Ishikawa (cell line): ENCODE data around the gene WNK2.

Source experiments
- EGR1 ChIP-seq: IDR thresholded peaks from 2 replicates; pipeline ENCODE4 v1.6.1; 2012
- TAF1 ChIP-seq: IDR thresholded peaks from 2 replicates; pipeline ENCODE4 v1.6.1; 2012; ENCODE audit warnings: low read depth, mild to moderate bottlenecking
- TEAD4 ChIP-seq: IDR thresholded peaks from 2 replicates; pipeline ENCODE4 v1.6.1; 2012
- TF ChIP-seq, protein P1 (sequence below): IDR thresholded peaks from 2 replicates; pipeline ENCODE4 v1.6.1; 2012; ENCODE audit warnings: low read depth, mild to moderate bottlenecking

DNA sequence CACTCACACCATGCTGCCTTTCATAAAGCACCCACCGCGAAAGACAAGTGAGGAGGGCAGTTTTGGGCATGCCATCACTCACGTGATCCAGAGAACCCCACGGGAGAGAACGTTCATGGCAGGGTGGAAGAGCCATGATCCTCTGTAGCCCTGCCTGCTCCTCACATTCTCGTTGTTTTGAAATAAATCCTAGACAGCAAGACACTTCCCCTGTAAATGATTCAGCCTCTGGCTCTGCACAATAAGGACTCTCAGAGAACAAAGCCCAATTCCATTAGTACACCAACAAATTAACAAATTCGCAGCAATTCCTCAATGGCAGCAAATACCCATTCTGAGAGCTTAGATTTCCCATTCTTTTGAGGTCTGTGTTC is 71.5 kb downstream of the WNK2 start:
- TF ChIP-seq, protein P1, sequence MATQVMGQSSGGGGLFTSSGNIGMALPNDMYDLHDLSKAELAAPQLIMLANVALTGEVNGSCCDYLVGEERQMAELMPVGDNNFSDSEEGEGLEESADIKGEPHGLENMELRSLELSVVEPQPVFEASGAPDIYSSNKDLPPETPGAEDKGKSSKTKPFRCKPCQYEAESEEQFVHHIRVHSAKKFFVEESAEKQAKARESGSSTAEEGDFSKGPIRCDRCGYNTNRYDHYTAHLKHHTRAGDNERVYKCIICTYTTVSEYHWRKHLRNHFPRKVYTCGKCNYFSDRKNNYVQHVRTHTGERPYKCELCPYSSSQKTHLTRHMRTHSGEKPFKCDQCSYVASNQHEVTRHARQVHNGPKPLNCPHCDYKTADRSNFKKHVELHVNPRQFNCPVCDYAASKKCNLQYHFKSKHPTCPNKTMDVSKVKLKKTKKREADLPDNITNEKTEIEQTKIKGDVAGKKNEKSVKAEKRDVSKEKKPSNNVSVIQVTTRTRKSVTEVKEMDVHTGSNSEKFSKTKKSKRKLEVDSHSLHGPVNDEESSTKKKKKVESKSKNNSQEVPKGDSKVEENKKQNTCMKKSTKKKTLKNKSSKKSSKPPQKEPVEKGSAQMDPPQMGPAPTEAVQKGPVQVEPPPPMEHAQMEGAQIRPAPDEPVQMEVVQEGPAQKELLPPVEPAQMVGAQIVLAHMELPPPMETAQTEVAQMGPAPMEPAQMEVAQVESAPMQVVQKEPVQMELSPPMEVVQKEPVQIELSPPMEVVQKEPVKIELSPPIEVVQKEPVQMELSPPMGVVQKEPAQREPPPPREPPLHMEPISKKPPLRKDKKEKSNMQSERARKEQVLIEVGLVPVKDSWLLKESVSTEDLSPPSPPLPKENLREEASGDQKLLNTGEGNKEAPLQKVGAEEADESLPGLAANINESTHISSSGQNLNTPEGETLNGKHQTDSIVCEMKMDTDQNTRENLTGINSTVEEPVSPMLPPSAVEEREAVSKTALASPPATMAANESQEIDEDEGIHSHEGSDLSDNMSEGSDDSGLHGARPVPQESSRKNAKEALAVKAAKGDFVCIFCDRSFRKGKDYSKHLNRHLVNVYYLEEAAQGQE, result no peak
- TF ChIP-seq EGR1 (no peak), TAF1 (no peak), TEAD4 (no peak)
